ENCODE data around the gene CCDC89. TPM values are rescaled to one million over a fixed set of nuclear protein-coding genes. Genes with fewer than 3 reads are reported as not detected.
A peak's percentile ranks its signal among the peaks of the same experiment; 100 is the strongest.

CCDC89 gene
- total and polyA plus RNA-seq, 12 donors = 0.22 to 0.83 (median 0.52) TPM

DNA sequence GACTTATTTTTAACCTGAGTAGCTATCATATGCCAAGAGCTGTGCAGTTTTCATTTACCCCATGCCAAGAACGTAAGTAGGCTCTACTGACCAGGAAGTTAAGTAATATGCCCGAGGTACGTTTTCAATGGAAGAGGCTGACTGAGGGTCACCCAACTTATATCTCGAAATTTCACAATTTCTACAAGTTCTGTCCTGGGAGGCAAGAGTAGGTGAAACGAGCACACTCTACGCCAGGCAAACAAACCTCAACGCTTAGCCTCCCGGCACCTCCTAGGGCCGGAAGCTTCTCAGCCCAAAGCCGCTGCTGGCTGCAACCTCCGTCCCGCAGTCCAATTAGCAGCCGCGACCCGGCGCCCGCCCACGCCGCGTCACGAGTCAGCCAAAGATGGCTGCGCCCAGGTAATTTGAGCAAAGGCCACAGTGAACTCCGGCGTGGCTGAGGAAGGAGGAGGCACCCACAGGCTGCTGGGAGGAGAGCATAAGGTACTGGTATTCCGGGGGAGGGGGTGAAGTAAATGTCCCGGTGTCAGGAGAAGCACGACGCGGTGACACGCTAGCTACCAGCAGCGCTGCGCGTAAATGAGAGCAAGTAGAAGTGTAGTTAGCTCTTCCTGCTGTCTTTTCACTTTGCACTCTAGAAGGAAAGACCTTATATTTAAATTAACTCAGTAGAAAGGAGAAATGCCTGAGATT, 38.2 kb downstream of the CCDC89 start, which contains the start of gene TMEM126A:
TMEM126A (plus strand) TSS at position 364 of the 696 bp plus-strand sequence. CDS start 2,289 bp downstream, outside the sequence.
- peak within 1 kb of the TSS in 9 of 10 donors; percentile 57 to 89 (median 83) for H3K27ac ChIP-seq
- no peaks in the 10 kb centered on the region for H3K9me3 ChIP-seq
- TF ChIP-seq, protein P1, sequence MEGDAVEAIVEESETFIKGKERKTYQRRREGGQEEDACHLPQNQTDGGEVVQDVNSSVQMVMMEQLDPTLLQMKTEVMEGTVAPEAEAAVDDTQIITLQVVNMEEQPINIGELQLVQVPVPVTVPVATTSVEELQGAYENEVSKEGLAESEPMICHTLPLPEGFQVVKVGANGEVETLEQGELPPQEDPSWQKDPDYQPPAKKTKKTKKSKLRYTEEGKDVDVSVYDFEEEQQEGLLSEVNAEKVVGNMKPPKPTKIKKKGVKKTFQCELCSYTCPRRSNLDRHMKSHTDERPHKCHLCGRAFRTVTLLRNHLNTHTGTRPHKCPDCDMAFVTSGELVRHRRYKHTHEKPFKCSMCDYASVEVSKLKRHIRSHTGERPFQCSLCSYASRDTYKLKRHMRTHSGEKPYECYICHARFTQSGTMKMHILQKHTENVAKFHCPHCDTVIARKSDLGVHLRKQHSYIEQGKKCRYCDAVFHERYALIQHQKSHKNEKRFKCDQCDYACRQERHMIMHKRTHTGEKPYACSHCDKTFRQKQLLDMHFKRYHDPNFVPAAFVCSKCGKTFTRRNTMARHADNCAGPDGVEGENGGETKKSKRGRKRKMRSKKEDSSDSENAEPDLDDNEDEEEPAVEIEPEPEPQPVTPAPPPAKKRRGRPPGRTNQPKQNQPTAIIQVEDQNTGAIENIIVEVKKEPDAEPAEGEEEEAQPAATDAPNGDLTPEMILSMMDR (IDR thresholded peaks at IDR 0.05) = no peak
- peaks cover 0 to 39% (median 22%) of the 10 kb centered on the region in 9 donors for H3K4me1 ChIP-seq
- intact Hi-C loops (cut with DNase I) = loop anchor here in 1 of 10 donors (2.0 kb wide), 2 partner anchors 15 to 19 kb away; partner anchors contain the start of gene TMEM126B
- peak within 1 kb of the TSS; percentile 53 to 79 (median 68) for H3K4me3 ChIP-seq
- DNase-seq (peak; percentile 88 to 89), ATAC-seq (peak; percentile 97 to 100 (median 99))
- H3K36me3 ChIP-seq = peaks cover 0 to 25% (median 0%) of the 10 kb centered on the region in 9 donors
- 0% methylated on average over 33 of the region's 33 CpGs for WGBS, 2 donors
- H3K27me3 ChIP-seq = peaks cover 0 to 18% (median 0%) of the 10 kb centered on the region in 7 donors

- Histone ChIP-seq H3K27me3 (peaks cover 0 to 22% (median 0%) of the 10 kb centered on the region in 7 donors), H3K4me3 (peak overlapping the region; percentile 53 to 79 (median 68)), H3K9me3 (no peaks in the 10 kb centered on the region), H3K27ac (peak overlapping the region in 9 of 10 donors; percentile 57 to 89 (median 83)), H3K4me1 (peaks cover 0 to 38% (median 22%) of the 10 kb centered on the region in 9 donors), H3K36me3 (peaks cover 0 to 19% (median 0%) of the 10 kb centered on the region in 9 donors)
- ATAC-seq (peak in 3 of 8 donors; percentile 2 to 35 (median 13)), DNase-seq (no peak)
- intact Hi-C loops (cut with DNase I) = loop anchor here in 1 of 10 donors (2.0 kb wide), 1 partner anchor 18 kb away; the partner anchor contains the start of gene TMEM126B
- WGBS, 2 donors = 29 to 34% methylated on average over 2 of the region's 2 CpGs
- TF ChIP-seq, protein P1 (IDR thresholded peaks at IDR 0.05) = no peak
Observed at GRCh38 chr11:85647078-85647477, 38.9 kb downstream of the CCDC89 start.

GRCh38 chr11:85643191-85643614, 42.8 kb downstream of the CCDC89 start:
- TF ChIP-seq, protein P1 (IDR thresholded peaks at IDR 0.05) = no peak
- ATAC-seq (peak in 4 of 8 donors; percentile 21 to 41 (median 30)), DNase-seq (peak; percentile 19 to 66)
- Histone ChIP-seq H3K27me3 (peaks cover 0 to 26% (median 0%) of the 10 kb centered on the region in 7 donors), H3K4me3 (peak overlapping the region in 2 of 10 donors; percentile 1 to 22), H3K36me3 (peaks cover 0 to 5% (median 0%) of the 10 kb centered on the region in 9 donors), H3K27ac (peak overlapping the region in 5 of 10 donors; percentile 24 to 42 (median 38)), H3K9me3 (no peaks in the 10 kb centered on the region), H3K4me1 (peaks cover 0 to 21% (median 9%) of the 10 kb centered on the region in 9 donors)
- 6 to 21% methylated on average over 2 of the region's 2 CpGs for WGBS, 2 donors
- intact Hi-C loops (cut with DNase I) = no loop called here

GRCh38 chr11:85634747-85635146, 51.2 kb downstream of the CCDC89 start:
- no peak for ATAC-seq
- Histone ChIP-seq H3K27me3 (no peaks in the 10 kb centered on the region), H3K9me3 (no peaks in the 10 kb centered on the region), H3K36me3 (peaks cover 0 to 75% (median 26%) of the 10 kb centered on the region in 9 donors), H3K27ac (no peak overlapping the region), H3K4me3 (no peak overlapping the region), H3K4me1 (peaks cover 0 to 9% (median 6%) of the 10 kb centered on the region in 9 donors)
- TF ChIP-seq, protein P1 (IDR thresholded peaks at IDR 0.05) = no peak
- no peak for DNase-seq
- 52 to 80% methylated on average over 3 of the region's 3 CpGs for WGBS, 2 donors
- intact Hi-C loops (cut with DNase I) = no loop called here

Other genes with a start within 250 kb of the CCDC89 start
- 10 to 100 TPM in 2 of 10 donors, 1 to 10 TPM in 8; 6.2 to 14.8 (median 8.0) TPM for gene DLG2, start 58.9 kb downstream of the CCDC89 start, total RNA-seq
- 1 to 10 TPM; 1.0 to 1.9 TPM for gene DLG2, start 58.9 kb downstream of the CCDC89 start, polyA plus RNA-seq
- gene TMEM126B, start 57.6 kb downstream of the CCDC89 start, total RNA-seq = 10 to 100 TPM; 44.3 to 63.2 (median 51.6) TPM
- gene TMEM126B, start 57.6 kb downstream of the CCDC89 start, polyA plus RNA-seq = 100 to 1,000 TPM in 1 of 2 donors, 10 to 100 TPM in 1; 62.7 to 137 TPM
- gene TMEM126A, start 38.2 kb downstream of the CCDC89 start, total RNA-seq = 10 to 100 TPM; 56.9 to 79.3 (median 67.3) TPM
- 100 to 1,000 TPM; 107 to 153 TPM for gene TMEM126A, start 38.2 kb downstream of the CCDC89 start, polyA plus RNA-seq
- gene CREBZF, start 21.1 kb downstream of the CCDC89 start, total RNA-seq = 10 to 100 TPM; 10.5 to 17.7 (median 13.0) TPM
- gene CREBZF, start 21.1 kb downstream of the CCDC89 start, polyA plus RNA-seq = 10 to 100 TPM in 1 of 2 donors, 1 to 10 TPM in 1; 9.9 to 20.6 TPM
- gene SYTL2, start 124.9 kb upstream of the CCDC89 start, total RNA-seq = 10 to 100 TPM in 1 of 10 donors, 1 to 10 TPM in 9; 3.5 to 16.1 (median 5.3) TPM
- 1 to 10 TPM; 2.9 to 5.3 TPM for gene SYTL2, start 124.9 kb upstream of the CCDC89 start, polyA plus RNA-seq
- gene CCDC83, start 169.2 kb upstream of the CCDC89 start, total RNA-seq = not detected
- gene CCDC83, start 169.2 kb upstream of the CCDC89 start, polyA plus RNA-seq = not detected